Right lobe of liver (tissue), 6 donors: ENCODE data around the gene NOTCH1. TPM values are rescaled to one million over a fixed set of nuclear protein-coding genes. Genes with fewer than 3 reads are reported as not detected.

Experiments
- ATAC-seq, 4 donors: fragments of 200-7000 bp; cut with Tn5 transposase; one replicate each; pipeline ENCODE4 v1.9.1; 2020; ENCODE audit warnings: mild to moderate bottlenecking in 4 of 4, moderate library complexity in 4 of 4
- DNase-seq, 3 donors: peaks; one replicate each; pipeline ENCODE4 v3.0.0-alpha.2; 2020
- H3K27ac ChIP-seq, 3 donors: fragments of 200-600 bp; one replicate each; pipeline ENCODE4 v1.8.0; 2022
- H3K27me3 ChIP-seq, 2 donors: fragments of 200-600 bp; one replicate each; pipeline ENCODE4 v1.8.0; 2022
- H3K36me3 ChIP-seq, 4 donors: fragments of 200-600 bp; sonication (generic) in 1 of 4; one replicate each; pipeline versions ENCODE4 v1.5.1 to v1.8.0; 2017 to 2022; ENCODE audit warnings: control low read depth in 1 of 4
- H3K4me1 ChIP-seq, 4 donors: fragments of 200-600 bp; sonication (generic) in 1 of 4; one replicate each; pipeline versions ENCODE4 v1.5.1 to v1.8.0; 2017 to 2022; ENCODE audit warnings: control low read depth in 1 of 4
- H3K4me3 ChIP-seq, 3 donors: fragments of 200-600 bp; one replicate each; pipeline ENCODE4 v1.8.0; 2022
- H3K9me3 ChIP-seq, 4 donors: fragments of 200-600 bp; sonication (generic) in 1 of 4; one replicate each; pipeline versions ENCODE4 v1.5.1 to v1.8.0; 2017 to 2022; ENCODE audit warnings: control low read depth in 1 of 4
- POLR2A ChIP-seq: fragments of 450-650 bp; IDR thresholded peaks from one replicate; pipeline ENCODE4 v1.6.1; 2017; ENCODE audit warnings: antibody characterized with exemption, mild to moderate bottlenecking
- WGBS: methylation state at CpG from one replicate; pipeline ENCODE4 v1.1.6; 2018; ENCODE audit warnings: low coverage, low lambda C conversion rate; ENCODE audit not compliant: insufficient coverage; ENCODE audit errors: missing lambda C conversion rate; 5-methylcytosine and 5-hydroxymethylcytosine counted together
- intact Hi-C, 2 donors: fragments of 100-400 bp; cut with DNase I; formaldehyde crosslinking; loops; one replicate each; pipeline versions ENCODE4 v1.11.2 to v1.14.1; 2022
- total RNA-seq, 6 experiments: library from RNA; depleted of rRNA in 2 of 6; stranded (reverse); fragments of >200 nt in 2 of 6; fragmentation: NEBNext Ultra II Directional in 3 of 6; extraction: Animal tissue kit (Norgen Biotek cat#: 25700) in 3 of 6; gene quantifications; one replicate each; pipeline versions ENCODE4 v1.1.0 to v1.2.4, GENCODE V29; 2016 to 2023
- TF ChIP-seq, protein P1 (sequence below), 4 donors: fragments of 200-600 bp in 3 of 4; fragments of 450-650 bp in 1 of 4; IDR thresholded peaks; one replicate each; pipeline versions ENCODE4 v1.5.1 to v1.8.0; 2016 to 2022; ENCODE audit warnings: antibody characterized with exemption in 4 of 4, mild to moderate bottlenecking in 2 of 4
- donor health status: DM: no; HTN: yes; CAD: no.
- donor health status: DM: no; HTN: no; CAD: no.
- donor health status: DM: no; HTN: no; CAD: no.
- donor health status: DM: no; HTN: yes; CAD: no.
- donor health status: DM: no; HTN: yes; CAD: no.

NOTCH1 gene
- total RNA-seq, 6 experiments from 2014 or later, result 17.4 to 26.2 (median 19.3) TPM

DNA sequence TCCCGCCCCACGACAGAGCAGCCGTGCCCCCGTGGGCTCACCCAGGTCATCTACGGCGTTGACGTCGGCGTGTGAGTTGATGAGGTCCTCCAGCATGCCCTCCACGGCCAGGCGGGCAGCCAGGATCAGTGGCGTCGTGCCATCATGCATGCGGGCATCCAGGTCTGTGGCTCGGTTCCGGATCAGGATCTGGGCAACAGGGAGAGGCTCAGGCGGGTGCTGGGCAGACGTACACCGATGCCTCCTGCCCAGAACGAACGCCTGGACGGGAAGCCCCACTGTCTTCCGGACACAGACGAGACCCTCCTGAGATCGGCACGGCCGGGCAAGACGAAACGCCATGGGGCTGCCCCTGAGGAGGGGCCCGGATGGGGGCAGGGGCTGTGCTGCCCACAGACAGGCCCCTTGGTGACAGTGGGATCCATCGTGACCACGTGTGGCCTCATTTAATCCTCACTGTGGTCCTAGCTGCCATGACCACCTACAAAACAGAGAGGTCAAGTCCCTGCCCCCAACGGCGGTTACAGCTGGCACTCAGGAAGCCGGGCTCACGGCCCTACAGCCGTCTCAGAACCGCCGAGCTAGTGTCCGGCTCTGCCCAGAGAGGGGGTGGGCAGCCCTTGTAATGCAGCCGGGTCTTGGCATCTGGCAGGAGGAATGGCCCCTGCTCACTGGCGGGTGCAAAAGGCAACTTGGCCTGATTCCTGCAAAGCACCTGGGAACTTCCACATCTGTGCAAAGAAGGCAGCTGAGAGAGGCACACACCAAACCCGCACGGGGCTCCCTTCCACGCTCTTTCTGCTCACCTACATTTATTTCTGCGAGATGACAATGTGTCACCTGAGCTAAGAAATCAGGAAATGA, 46.5 kb downstream of the NOTCH1 start:
- no peaks in the 10 kb centered on the region for H3K9me3 ChIP-seq
- 91% methylated on average over 12 of the region's 46 CpGs for WGBS
- no peaks in the 10 kb centered on the region for H3K4me1 ChIP-seq
- TF ChIP-seq POLR2A, result no peak
- TF ChIP-seq, protein P1, sequence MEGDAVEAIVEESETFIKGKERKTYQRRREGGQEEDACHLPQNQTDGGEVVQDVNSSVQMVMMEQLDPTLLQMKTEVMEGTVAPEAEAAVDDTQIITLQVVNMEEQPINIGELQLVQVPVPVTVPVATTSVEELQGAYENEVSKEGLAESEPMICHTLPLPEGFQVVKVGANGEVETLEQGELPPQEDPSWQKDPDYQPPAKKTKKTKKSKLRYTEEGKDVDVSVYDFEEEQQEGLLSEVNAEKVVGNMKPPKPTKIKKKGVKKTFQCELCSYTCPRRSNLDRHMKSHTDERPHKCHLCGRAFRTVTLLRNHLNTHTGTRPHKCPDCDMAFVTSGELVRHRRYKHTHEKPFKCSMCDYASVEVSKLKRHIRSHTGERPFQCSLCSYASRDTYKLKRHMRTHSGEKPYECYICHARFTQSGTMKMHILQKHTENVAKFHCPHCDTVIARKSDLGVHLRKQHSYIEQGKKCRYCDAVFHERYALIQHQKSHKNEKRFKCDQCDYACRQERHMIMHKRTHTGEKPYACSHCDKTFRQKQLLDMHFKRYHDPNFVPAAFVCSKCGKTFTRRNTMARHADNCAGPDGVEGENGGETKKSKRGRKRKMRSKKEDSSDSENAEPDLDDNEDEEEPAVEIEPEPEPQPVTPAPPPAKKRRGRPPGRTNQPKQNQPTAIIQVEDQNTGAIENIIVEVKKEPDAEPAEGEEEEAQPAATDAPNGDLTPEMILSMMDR (IDR thresholded peaks at IDR 0.05), result no peak
- no peaks in the 10 kb centered on the region for H3K27me3 ChIP-seq
- intact Hi-C loops, result loop anchor here in 1 of 2 donors (10.0 kb wide), 1 partner anchor 45 kb away; the partner anchor contains the start of gene NOTCH1
- no peak overlapping the region for H3K4me3 ChIP-seq
- H3K27ac ChIP-seq, result no peak overlapping the region
- no peak for ATAC-seq
- peaks cover 0 to 86% (median 36%) of the 10 kb centered on the region in 4 donors for H3K36me3 ChIP-seq
- DNase-seq, result no peak

GRCh38 chr9:136497916-136498695, 47.7 kb downstream of the NOTCH1 start:
- WGBS, result no CpG with 5 or more reads among the region's 28 CpGs
- H3K27me3 ChIP-seq, result no peaks in the 10 kb centered on the region
- H3K4me3 ChIP-seq, result no peak overlapping the region
- peaks cover 0 to 76% (median 29%) of the 10 kb centered on the region in 4 donors for H3K36me3 ChIP-seq
- no peaks in the 10 kb centered on the region for H3K9me3 ChIP-seq
- H3K27ac ChIP-seq, result no peak overlapping the region
- TF ChIP-seq POLR2A, result no peak
- TF ChIP-seq, protein P1 (IDR thresholded peaks at IDR 0.05), result no peak
- ATAC-seq (no peak), DNase-seq (no peak)
- no peaks in the 10 kb centered on the region for H3K4me1 ChIP-seq
- intact Hi-C loops, result loop anchor here in 1 of 2 donors (10.0 kb wide), 1 partner anchor 47 kb away; the partner anchor contains the start of gene NOTCH1

- no peaks in the 10 kb centered on the region for H3K27me3 ChIP-seq
- H3K27ac ChIP-seq, result no peak overlapping the region
- H3K9me3 ChIP-seq, result no peaks in the 10 kb centered on the region
- DNase-seq (no peak), ATAC-seq (no peak)
- peaks cover 0 to 65% (median 24%) of the 10 kb centered on the region in 4 donors for H3K36me3 ChIP-seq
- no peaks in the 10 kb centered on the region for H3K4me1 ChIP-seq
- intact Hi-C loops, result loop anchor here in 1 of 2 donors (10.0 kb wide), 1 partner anchor 48 kb away; the partner anchor contains the start of gene NOTCH1
- H3K4me3 ChIP-seq, result no peak overlapping the region
- no CpG with 5 or more reads among the region's 56 CpGs for WGBS
- TF ChIP-seq, protein P1 (IDR thresholded peaks at IDR 0.05), result no peak
- no peak for TF ChIP-seq POLR2A
Observed at GRCh38 chr9:136496801-136497620, 48.8 kb downstream of the NOTCH1 start.

DNA sequence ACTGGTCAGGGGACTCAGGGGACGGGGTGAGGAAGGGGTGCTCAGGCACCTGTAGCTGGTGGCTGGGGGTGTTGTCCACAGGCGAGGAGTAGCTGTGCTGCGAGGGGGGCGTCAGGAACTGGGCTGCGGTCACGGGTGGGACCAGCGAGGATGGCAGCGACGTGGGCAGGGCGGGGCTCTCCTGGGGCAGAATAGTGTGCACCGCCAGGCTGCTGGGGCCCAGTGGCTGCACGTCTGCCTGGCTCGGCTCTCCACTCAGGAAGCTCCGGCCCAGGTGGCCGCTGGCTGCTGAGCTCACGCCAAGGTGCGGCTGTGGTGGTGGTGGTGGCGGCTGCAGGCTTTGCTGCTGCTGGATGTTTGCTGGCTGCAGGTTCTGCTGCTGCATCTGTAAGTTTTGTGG, 49.7 kb downstream of the NOTCH1 start:
- intact Hi-C loops, result loop anchor here in 1 of 2 donors (10.0 kb wide), 1 partner anchor 49 kb away; the partner anchor contains the start of gene NOTCH1
- H3K4me3 ChIP-seq, result no peak overlapping the region
- no peak for TF ChIP-seq POLR2A
- TF ChIP-seq, protein P1 (IDR thresholded peaks at IDR 0.05), result no peak
- H3K27ac ChIP-seq, result no peak overlapping the region
- DNase-seq, result no peak
- peaks cover 0 to 57% (median 23%) of the 10 kb centered on the region in 4 donors for H3K36me3 ChIP-seq
- no peaks in the 10 kb centered on the region for H3K4me1 ChIP-seq
- 100% methylated on average over 1 of the region's 18 CpGs for WGBS
- ATAC-seq, result peak in 1 of 4 donors; percentile 2
- no peaks in the 10 kb centered on the region for H3K9me3 ChIP-seq
- H3K27me3 ChIP-seq, result no peaks in the 10 kb centered on the region
